Fibroblast of lung (primary cell): ENCODE results near the gene ESPN. TPM values are rescaled to one million over a fixed set of nuclear protein-coding genes. Genes with fewer than 3 reads are reported as not detected.
"Not testable (repeated sequence)": the region's sequence is repeated elsewhere in the genome, so short reads cannot be mapped to it uniquely, and the experiment has no call there.

ENCODE experiments used
- DNase-seq, 2 donors: peaks; one replicate each; pipeline versions ENCODE4 v3.0.0 to v3.0.0-alpha.2; 2010; ENCODE audit warnings: low read depth in 2 of 2
- H2AFZ ChIP-seq: 2 replicates; pipeline ENCODE4 v1.5.1; 2012; ENCODE audit warnings: low read length, control low read depth, inconsistent platforms
- H3K27ac ChIP-seq: 2 replicates; pipeline ENCODE4 v1.5.1; 2011; ENCODE audit warnings: low read length, control low read depth; ENCODE audit not compliant: insufficient read depth
- H3K27me3 ChIP-seq: 2 replicates; pipeline ENCODE4 v1.5.1; 2011; ENCODE audit warnings: mild to moderate bottlenecking, low read length; ENCODE audit not compliant: control insufficient read depth, insufficient read depth
- H3K36me3 ChIP-seq: 2 replicates; pipeline ENCODE4 v1.5.1; 2011; ENCODE audit warnings: low read length; ENCODE audit not compliant: control insufficient read depth, insufficient read depth
- H3K4me1 ChIP-seq: 2 replicates; pipeline ENCODE4 v1.5.1; 2011; ENCODE audit warnings: low read length; ENCODE audit not compliant: control insufficient read depth, insufficient read depth; ENCODE audit errors: extremely low read depth
- H3K4me2 ChIP-seq: 2 replicates; pipeline ENCODE4 v1.5.1; 2011; ENCODE audit warnings: low read length, control low read depth; ENCODE audit not compliant: insufficient read depth; ENCODE audit errors: extremely low read depth
- H3K4me3 ChIP-seq, 4 experiments: fragments of 200-600 bp in 1 of 4; sonication (generic) in 1 of 4; replicated peaks in 1 of 4; 2 replicates each; pipeline ENCODE4 v1.5.1; 2011 to 2016; ENCODE audit warnings: low read length in 4 of 4, low read depth in 3 of 4, mild to moderate bottlenecking in 3 of 4, control low read depth in 2 of 4, inconsistent platforms in 1 of 4, mixed read lengths in 1 of 4; ENCODE audit not compliant: insufficient read depth in 1 of 4; ENCODE audit errors: control extremely low read depth in 1 of 4
- H3K79me2 ChIP-seq: 2 replicates; pipeline ENCODE4 v1.5.1; 2012; ENCODE audit warnings: mild to moderate bottlenecking, low read length, inconsistent platforms; ENCODE audit not compliant: control insufficient read depth, insufficient read depth
- H3K9ac ChIP-seq: 2 replicates; pipeline ENCODE4 v1.5.1; 2011; ENCODE audit warnings: mild to moderate bottlenecking, low read length, control low read depth; ENCODE audit not compliant: insufficient read depth
- H3K9me3 ChIP-seq: 2 replicates; pipeline ENCODE4 v1.5.1; 2012; ENCODE audit warnings: low read depth, low read length; ENCODE audit not compliant: control insufficient read depth, insufficient read depth
- H4K20me1 ChIP-seq: 2 replicates; pipeline ENCODE4 v1.5.1; 2011; ENCODE audit warnings: low read length; ENCODE audit not compliant: control insufficient read depth, insufficient read depth; ENCODE audit errors: extremely low read depth
- CTCF ChIP-seq, 2 donors: IDR thresholded peaks in 1 of 2; conservative IDR thresholded peaks in 1 of 2; 1 replicate in 1 of 2; 2 replicates in 1 of 2; pipeline ENCODE4 v1.5.1; 2011 to 2012; ENCODE audit warnings: low read length in 2 of 2, control low read depth in 1 of 2, inconsistent platforms in 1 of 2, low read depth in 1 of 2, mild to moderate bottlenecking in 1 of 2
- EZH2 ChIP-seq: IDR thresholded peaks from 2 replicates; pipeline ENCODE4 v1.5.1; 2012; ENCODE audit warnings: low read length, control low read depth, mild to moderate bottlenecking; ENCODE audit errors: missing control alignments
- polyA plus RNA-seq, 2 donors: library from polyadenylated mRNA; depleted of rRNA in 1 of 2; stranded (reverse) in 1 of 2; unstranded in 1 of 2; fragments of >200 nt; gene quantifications; 2 replicates each; pipeline ENCODE4 v1.2.1, GENCODE V29; 2011 to 2012; ENCODE audit warnings: missing spikeins in 1 of 2
- total RNA-seq: library from RNA; depleted of rRNA; stranded (reverse); fragments of >200 nt; gene quantifications from 2 replicates; pipeline ENCODE4 v1.2.1, GENCODE V29; 2014

ESPN gene
- total and polyA plus RNA-seq, 2 donors (not counting 1 experiment from before 2014, with no cell fraction given), result not detected

DNA sequence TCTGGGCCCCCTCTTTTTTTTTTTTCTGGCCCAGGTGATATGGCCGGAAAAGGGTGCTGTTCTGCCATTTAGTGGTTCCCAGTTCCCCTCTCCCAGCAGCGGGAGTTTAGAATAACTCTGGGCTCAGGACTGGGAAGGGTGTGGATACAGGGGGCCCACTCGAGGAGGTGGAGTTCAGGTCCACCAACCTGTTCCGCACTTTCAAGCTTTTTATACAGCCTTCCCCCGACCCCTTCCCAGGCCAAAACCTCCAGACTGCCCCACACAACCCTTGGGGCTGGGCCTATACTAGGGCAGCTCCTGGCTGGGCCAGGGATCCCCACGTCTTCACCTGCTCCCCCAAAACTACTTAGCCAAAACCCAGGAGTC is 66.5 kb downstream of the ESPN start:
- peaks cover 4% of the 10 kb centered on the region for H3K27me3 ChIP-seq
- H3K9ac ChIP-seq, result peak overlapping the region; percentile 53
- peak overlapping the region; percentile 64 to 88 (median 77) for H3K4me3 ChIP-seq
- no peaks in the 10 kb centered on the region for H3K4me1 ChIP-seq
- H3K27ac ChIP-seq, result peak overlapping the region; percentile 38
- H3K9me3 ChIP-seq, result no peaks in the 10 kb centered on the region
- no peak overlapping the region for H2AFZ ChIP-seq
- H3K36me3 ChIP-seq, result no peaks in the 10 kb centered on the region
- no peaks in the 10 kb centered on the region for H3K79me2 ChIP-seq
- H3K4me2 ChIP-seq, result peak overlapping the region; percentile 92
- peak in 1 of 2 donors; percentile 6 for DNase-seq
- H4K20me1 ChIP-seq, result no peaks in the 10 kb centered on the region
- TF ChIP-seq CTCF (conservative IDR thresholded peaks at IDR 0.05 in 1 of 2, IDR thresholded peaks at IDR 0.05 in 1 of 2; ENCODE audit: low read depth in 1 of 2, low read length in 2 of 2) (no peak), EZH2 (no peak)

DNA sequence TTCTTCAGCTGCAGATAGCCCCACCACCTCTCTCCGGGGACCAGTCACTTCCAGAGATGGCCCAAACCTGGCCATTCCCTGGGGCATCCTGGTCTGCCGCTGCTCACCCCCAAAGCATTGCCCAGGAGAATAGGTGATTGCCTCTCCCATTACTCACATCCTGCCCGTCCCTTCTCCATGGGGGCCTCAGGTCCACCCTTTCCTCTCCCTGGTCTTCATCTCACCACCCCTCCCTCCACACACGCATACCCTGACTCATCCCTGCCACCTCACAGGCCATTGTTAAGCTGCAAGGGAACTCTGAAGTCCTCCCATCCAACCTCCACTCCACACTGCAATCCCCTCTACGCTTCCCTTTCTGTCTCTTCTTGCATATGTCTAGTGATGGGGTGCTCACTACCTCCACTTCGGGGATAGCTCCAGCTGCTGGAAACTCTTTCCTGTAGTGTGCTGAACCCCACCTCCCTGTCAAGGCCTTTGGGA is 66.9 kb downstream of the ESPN start, which contains the start of gene PLEKHG5:
TSS of gene PLEKHG5 (minus strand) at position 188 of the 483 bp plus-strand sequence. CDS start 14,096 bp downstream, outside the sequence.
- Histone ChIP-seq H3K9me3 (no peaks in the 10 kb centered on the region), H3K79me2 (no peaks in the 10 kb centered on the region), H2AFZ (peak within 1 kb of the TSS; percentile 39), H3K36me3 (no peaks in the 10 kb centered on the region), H3K4me2 (peak within 1 kb of the TSS; percentile 92), H3K27me3 (peaks cover 8% of the 10 kb centered on the region), H4K20me1 (no peaks in the 10 kb centered on the region), H3K9ac (peak within 1 kb of the TSS; percentile 53), H3K4me3 (peak within 1 kb of the TSS; percentile 64 to 88 (median 77)), H3K4me1 (no peaks in the 10 kb centered on the region), H3K27ac (peak within 1 kb of the TSS; percentile 38)
- no peak for TF ChIP-seq CTCF (conservative IDR thresholded peaks at IDR 0.05 in 1 of 2, IDR thresholded peaks at IDR 0.05 in 1 of 2; ENCODE audit: low read depth in 1 of 2, low read length in 2 of 2)
- no peak for TF ChIP-seq EZH2
- peak; percentile 33 to 93 for DNase-seq

DNA sequence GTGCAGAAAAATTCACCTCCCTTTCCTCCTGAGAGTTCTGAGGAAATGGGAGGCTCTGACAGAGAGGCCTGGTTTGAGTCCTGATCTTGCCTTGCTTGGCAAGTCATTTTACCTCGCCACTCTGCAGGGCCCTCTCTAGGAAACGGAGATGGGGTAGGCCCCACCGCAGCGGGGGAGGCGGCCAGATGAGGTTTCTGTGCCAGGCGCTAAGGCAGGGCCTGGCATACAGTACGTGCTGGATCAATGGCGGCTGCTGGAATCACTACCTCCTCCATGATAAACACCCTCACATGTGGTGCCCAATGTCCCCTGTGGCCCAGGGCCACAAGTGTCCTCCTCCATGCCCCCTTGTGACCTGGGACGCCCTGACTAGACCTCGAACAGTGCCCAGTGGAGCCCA is 67.4 kb downstream of the ESPN start:
- no peaks in the 10 kb centered on the region for H3K79me2 ChIP-seq
- no peak for DNase-seq
- no peaks in the 10 kb centered on the region for H3K4me1 ChIP-seq
- no peaks in the 10 kb centered on the region for H3K36me3 ChIP-seq
- H3K4me2 ChIP-seq, result no peak overlapping the region
- no peaks in the 10 kb centered on the region for H3K9me3 ChIP-seq
- no peak overlapping the region for H3K9ac ChIP-seq
- H3K27ac ChIP-seq, result no peak overlapping the region
- H4K20me1 ChIP-seq, result no peaks in the 10 kb centered on the region
- TF ChIP-seq EZH2 (no peak), CTCF (conservative IDR thresholded peaks at IDR 0.05 in 1 of 2, IDR thresholded peaks at IDR 0.05 in 1 of 2; ENCODE audit: low read depth in 1 of 2, low read length in 2 of 2) (no peak)
- H2AFZ ChIP-seq, result no peak overlapping the region
- H3K4me3 ChIP-seq, result no peak overlapping the region
- peaks cover 11% of the 10 kb centered on the region for H3K27me3 ChIP-seq

DNA sequence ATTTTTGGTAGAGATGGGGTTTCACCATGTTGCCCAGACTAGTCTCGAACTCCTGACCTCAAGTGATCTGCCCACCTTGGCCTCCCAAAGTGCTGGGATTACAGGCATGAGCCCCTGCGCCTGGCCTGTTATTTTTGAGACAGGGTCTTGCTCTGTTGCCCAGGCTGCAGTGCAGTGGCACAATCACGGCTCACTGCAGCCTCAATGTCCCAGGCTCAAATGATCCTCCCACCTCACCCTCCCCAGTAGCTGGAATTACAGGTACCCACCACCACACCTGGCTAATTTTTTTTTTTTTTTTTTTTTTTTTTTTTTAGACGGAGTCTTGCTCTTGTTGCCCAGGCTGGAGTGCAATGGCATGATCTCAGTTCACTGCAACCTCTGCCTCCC is 69.3 kb downstream of the ESPN start:
- not testable (repeated sequence) for H3K4me2 ChIP-seq, H4K20me1 ChIP-seq, H3K4me3 ChIP-seq, H3K9ac ChIP-seq, H3K27ac ChIP-seq, H3K4me1 ChIP-seq, DNase-seq, H3K36me3 ChIP-seq, H3K9me3 ChIP-seq, H2AFZ ChIP-seq, H3K79me2 ChIP-seq
- H3K27me3 ChIP-seq, result peaks cover 14% of the 10 kb centered on the region
